IMR-90 (cell line): ENCODE results near the gene TMCC1. TPM values are rescaled to one million over a fixed set of nuclear protein-coding genes. Genes with fewer than 3 reads are reported as not detected.

Experiments
- ATAC-seq: fragments of 200-7000 bp; cut with Tn5 transposase; 2 replicates; pipeline ENCODE4 v1.9.1; 2020; ENCODE audit warnings: low read depth, mild to moderate bottlenecking, moderate library complexity
- BruUV-seq: library from RNA; stranded (reverse); fragments of 400-500 nt; replicated peaks from 2 replicates; lab custom pipeline; 2021; lab: Mats Ljungman, UMichigan
- CTCF ChIA-PET: fragments of 300-600 bp; formaldehyde crosslinking; extraction: SDS; loops from one replicate; lab custom pipeline; 2021; ENCODE audit warnings: antibody characterized with exemption; lab: Yijun Ruan, JAX
- POLR2A ChIA-PET: fragments of 300-600 bp; sonication (Branson Sonifier 250); formaldehyde crosslinking; loops from one replicate; lab custom pipeline; 2022; ENCODE audit warnings: antibody characterized with exemption; ENCODE audit not compliant: unreplicated experiment; lab: Charles Lee
- DNase-seq: peaks from one replicate; pipeline ENCODE4 v3.0.0; 2013
- H2AFZ ChIP-seq: replicated peaks from 2 replicates; pipeline ENCODE3; 2013; ENCODE audit warnings: low read length, mild to moderate bottlenecking; ENCODE audit not compliant: poor library complexity
- H2AK5ac ChIP-seq: 2 replicates; pipeline ENCODE4 v1.6.1; 2013; ENCODE audit warnings: low read depth, low read length, inconsistent platforms
- H2AK9ac ChIP-seq: replicated peaks from 2 replicates; pipeline ENCODE3; 2013; ENCODE audit warnings: mild to moderate bottlenecking, low read depth, low read length, moderate library complexity; ENCODE audit not compliant: poor library complexity
- H2BK120ac ChIP-seq: 2 replicates; pipeline ENCODE4 v1.6.1; 2013; ENCODE audit warnings: low read depth, low read length, inconsistent platforms
- H2BK15ac ChIP-seq: 3 replicates; pipeline ENCODE4 v1.6.1; 2013; ENCODE audit warnings: low read depth, low read length, inconsistent platforms
- H2BK20ac ChIP-seq: 2 replicates; pipeline ENCODE4 v1.6.1; 2013; ENCODE audit warnings: low read depth, mild to moderate bottlenecking, inconsistent platforms, low read length, moderate library complexity
- H2BK5ac ChIP-seq: 2 replicates; pipeline ENCODE4 v1.6.1; 2013; ENCODE audit warnings: mild to moderate bottlenecking, low read depth, low read length, inconsistent platforms; ENCODE audit not compliant: poor library complexity, severe bottlenecking
- H3K14ac ChIP-seq: replicated peaks from 2 replicates; pipeline ENCODE4 v1.6.1; 2013; ENCODE audit warnings: low read depth, low read length, inconsistent platforms
- H3K18ac ChIP-seq: 2 replicates; pipeline ENCODE4 v1.6.1; 2013; ENCODE audit warnings: low read depth, low read length, control low read depth
- H3K23ac ChIP-seq: 2 replicates; pipeline ENCODE4 v1.6.1; 2013; ENCODE audit warnings: low read depth, low read length, inconsistent platforms
- H3K27ac ChIP-seq: 2 replicates; pipeline ENCODE4 v1.5.1; 2013; ENCODE audit warnings: mild to moderate bottlenecking, control low read depth, low read length; ENCODE audit not compliant: insufficient read depth
- H3K27me3 ChIP-seq: 2 replicates; pipeline ENCODE4 v1.6.1; 2013; ENCODE audit warnings: low read length; ENCODE audit not compliant: control insufficient read depth, insufficient read depth
- H3K36me3 ChIP-seq: 2 replicates; pipeline ENCODE4 v1.6.1; 2013; ENCODE audit warnings: low read length, mixed read lengths; ENCODE audit not compliant: control insufficient read depth, insufficient read depth
- H3K4ac ChIP-seq: 2 replicates; pipeline ENCODE4 v1.6.1; 2013; ENCODE audit warnings: low read depth, low read length, inconsistent platforms
- H3K4me1 ChIP-seq: 2 replicates; pipeline ENCODE4 v1.6.1; 2013; ENCODE audit warnings: low read length, mixed read lengths; ENCODE audit not compliant: control insufficient read depth, insufficient read depth
- H3K4me2 ChIP-seq: 2 replicates; pipeline ENCODE4 v1.6.1; 2013; ENCODE audit warnings: low read depth, mild to moderate bottlenecking, control low read depth, low read length, moderate library complexity
- H3K4me3 ChIP-seq: 2 replicates; pipeline ENCODE4 v1.5.1; 2013; ENCODE audit warnings: low read depth, mild to moderate bottlenecking, control low read depth, low read length, moderate library complexity; ENCODE audit not compliant: insufficient read depth
- H3K56ac ChIP-seq: 2 replicates; pipeline ENCODE4 v1.6.1; 2013; ENCODE audit warnings: low read length, inconsistent platforms; ENCODE audit not compliant: insufficient read depth; ENCODE audit errors: extremely low read depth
- H3K79me1 ChIP-seq, 2 experiments: 2 replicates each; pipeline ENCODE4 v1.6.1; 2013; ENCODE audit warnings: low read length in 2 of 2, inconsistent platforms in 1 of 2, low read depth in 1 of 2
- H3K9ac ChIP-seq: 2 replicates; pipeline ENCODE4 v1.6.1; 2013; ENCODE audit warnings: low read depth, low read length, control low read depth
- H3K9me1 ChIP-seq: 2 replicates; pipeline ENCODE4 v1.6.1; 2013; ENCODE audit warnings: low read length, inconsistent platforms; ENCODE audit not compliant: insufficient read depth
- H3K9me3 ChIP-seq: 2 replicates; pipeline ENCODE4 v1.6.1; 2013; ENCODE audit warnings: low read length; ENCODE audit not compliant: control insufficient read depth, insufficient read depth
- H4K20me1 ChIP-seq: 2 replicates; pipeline ENCODE4 v1.6.1; 2013; ENCODE audit warnings: low read length, inconsistent platforms; ENCODE audit not compliant: insufficient read depth
- H4K5ac ChIP-seq: 2 replicates; pipeline ENCODE4 v1.6.1; 2013; ENCODE audit warnings: mild to moderate bottlenecking, low read depth, low read length, control low read depth
- H4K8ac ChIP-seq, 2 experiments: 2 replicates each; pipeline ENCODE4 v1.6.1; 2013; ENCODE audit warnings: low read depth in 2 of 2, low read length in 2 of 2, control low read depth in 1 of 2, inconsistent platforms in 1 of 2
- H4K91ac ChIP-seq: 2 replicates; pipeline ENCODE4 v1.6.1; 2013; ENCODE audit warnings: low read depth, low read length, inconsistent platforms; ENCODE audit not compliant: insufficient read depth
- BHLHE40 ChIP-seq: fragments of 150-350 bp; IDR thresholded peaks from 2 replicates; pipeline ENCODE4 v1.6.1; 2016; ENCODE audit warnings: mild to moderate bottlenecking, low read depth, low read length
- CEBPB ChIP-seq: IDR thresholded peaks from 2 replicates; pipeline ENCODE4 v1.6.1; 2012; ENCODE audit warnings: low read depth, low read length, improper control_type of control experiment
- CHD1 ChIP-seq: IDR thresholded peaks from 2 replicates; pipeline ENCODE4 v1.6.1; 2012; ENCODE audit warnings: low read depth, low read length, improper control_type of control experiment
- ELK1 ChIP-seq: fragments of 150-350 bp; IDR thresholded peaks from 2 replicates; pipeline ENCODE4 v1.6.1; 2016; ENCODE audit warnings: low read depth, mild to moderate bottlenecking, low read length, moderate library complexity, borderline replicate concordance
- FOS ChIP-seq: fragments of 150-350 bp; IDR thresholded peaks from 2 replicates; pipeline ENCODE4 v1.6.1; 2016; ENCODE audit warnings: low read depth, low read length
- MAFK ChIP-seq: IDR thresholded peaks from 2 replicates; pipeline ENCODE4 v1.6.1; 2012; ENCODE audit warnings: low read depth, low read length, improper control_type of control experiment
- MAZ ChIP-seq: IDR thresholded peaks from 2 replicates; pipeline ENCODE4 v1.6.1; 2012; ENCODE audit warnings: low read depth, mild to moderate bottlenecking, low read length, improper control_type of control experiment, moderate library complexity, borderline replicate concordance
- MXI1 ChIP-seq: IDR thresholded peaks from 2 replicates; pipeline ENCODE4 v1.6.1; 2012; ENCODE audit warnings: low read depth, mild to moderate bottlenecking, low read length, moderate library complexity, borderline replicate concordance
- NFE2L2 ChIP-seq: fragments of 150-350 bp; IDR thresholded peaks from 2 replicates; pipeline ENCODE4 v1.6.1; 2016; ENCODE audit warnings: low read depth, mild to moderate bottlenecking, low read length
- POLR2A ChIP-seq: IDR thresholded peaks from 2 replicates; pipeline ENCODE4 v1.6.1; 2012; ENCODE audit warnings: mild to moderate bottlenecking, low read depth, low read length
- RAD21 ChIP-seq: IDR thresholded peaks from 2 replicates; pipeline ENCODE4 v1.6.1; 2012; ENCODE audit warnings: low read length, improper control_type of control experiment
- RCOR1 ChIP-seq: IDR thresholded peaks from 2 replicates; pipeline ENCODE4 v1.6.1; 2012; ENCODE audit warnings: mild to moderate bottlenecking, low read length, improper control_type of control experiment; ENCODE audit not compliant: insufficient replicate concordance
- RFX5 ChIP-seq: IDR thresholded peaks from 2 replicates; pipeline ENCODE4 v1.8.0; 2012; ENCODE audit warnings: low read depth, mild to moderate bottlenecking, low read length, moderate library complexity
- SMC3 ChIP-seq: fragments of 150-350 bp; IDR thresholded peaks from 2 replicates; pipeline ENCODE4 v1.6.1; 2016; ENCODE audit warnings: low read depth, mild to moderate bottlenecking, antibody characterized with exemption, low read length, moderate library complexity
- USF2 ChIP-seq: fragments of 150-350 bp; IDR thresholded peaks from 2 replicates; pipeline ENCODE4 v1.6.1; 2017; ENCODE audit warnings: mild to moderate bottlenecking, antibody characterized with exemption, low read length, low read depth
- WGBS, 2 experiments: methylation state at CpG; one replicate each; pipeline versions ENCODE4 v1.1.5 to v1.1.7; 2013; ENCODE audit warnings: missing lambda C conversion rate in 2 of 2; ENCODE audit not compliant: insufficient read length in 1 of 2; ENCODE audit errors: extremely low coverage in 2 of 2; 5-methylcytosine and 5-hydroxymethylcytosine counted together
- dilution Hi-C: fragments of 300-500 bp; cut with HindIII; formaldehyde crosslinking; loops from one replicate; pipeline ENCODE4 v1.14.3; 2018; ENCODE audit warnings: low sequenced_read_pairs; ENCODE audit not compliant: unreplicated experiment
- in situ Hi-C: fragments of 300-500 bp; cut with MboI; formaldehyde crosslinking; loops from 3 replicates; pipeline ENCODE4 v1.14.3; 2019; ENCODE audit warnings: low sequenced_read_pairs, inconsistent platforms, mixed read lengths
- intact Hi-C: fragments of 100-400 bp; cut with micrococcal nuclease; formaldehyde crosslinking; loops from 2 replicates; pipeline ENCODE4 v1.10.0; 2022
- polyA plus RNA-seq, 3 experiments: library from polyadenylated mRNA; depleted of rRNA; stranded (reverse); fragments of >200 nt; gene quantifications; 2 replicates each; pipeline ENCODE4 v1.2.3, GENCODE V29; 2012; ENCODE audit warnings: low replicate concordance in 1 of 3
- total RNA-seq: library from RNA; depleted of rRNA; stranded (reverse); fragments of >200 nt; gene quantifications from 2 replicates; pipeline ENCODE4 v1.2.3, GENCODE V29; 2012
- TF ChIP-seq, protein P1 (sequence below): conservative IDR thresholded peaks from 2 replicates; pipeline ENCODE4 v1.5.1; 2012; ENCODE audit warnings: mild to moderate bottlenecking, low read depth, low read length, improper control_type of control experiment

TMCC1 gene
- total and polyA plus RNA-seq, 2 of the 4 experiments (the other 2 are of a cell fraction), result 5.0 to 7.3 TPM

- Histone ChIP-seq H3K23ac (no peak overlapping the region), H3K4me1 (peaks cover 2% of the 10 kb centered on the region; the same call in 1 of the 2 replicates), H2BK5ac (no peak overlapping the region), H3K18ac (no peak overlapping the region), H4K8ac (no peak overlapping the region), H4K20me1 (no peaks in the 10 kb centered on the region; the same call in 1 of the 2 replicates), H3K27ac (no peak overlapping the region), H3K4ac (no peak overlapping the region), H2BK120ac (no peak overlapping the region), H3K9ac (no peak overlapping the region), H3K9me3 (no peaks in the 10 kb centered on the region), H3K56ac (no peak overlapping the region), H3K14ac (no peak overlapping the region), H2BK20ac (no peak overlapping the region), H3K79me1 (0 out of 4 replicates have a peak, but pooled peaks cover 0 to 4% of the 10 kb centered on the region in 2 experiments), H3K4me2 (no peak overlapping the region), H4K91ac (no peak overlapping the region), H2AFZ (no peak overlapping the region), H2BK15ac (no peak overlapping the region), H3K36me3 (no peaks in the 10 kb centered on the region), H3K4me3 (no peak overlapping the region), H3K27me3 (no peaks in the 10 kb centered on the region), H4K5ac (no peak overlapping the region), H2AK9ac (no peak overlapping the region), H3K9me1 (peaks cover 3% of the 10 kb centered on the region; the same call in 1 of the 2 replicates), H2AK5ac (no peak overlapping the region)
- DNase-seq (no peak), ATAC-seq (no peak)
- WGBS, 2 experiments, result no CpG with 5 or more reads among the region's 1 CpG
- intact Hi-C loops, result loop anchor here (5.0 kb wide), 1 partner anchor 43 kb away; no protein-coding TSS in a partner anchor
- no TSS peak for BruUV-seq
- TF ChIP-seq MAZ, result no peak
- TF ChIP-seq RAD21, result no peak
- no peak for TF ChIP-seq FOS
- no peak for TF ChIP-seq NFE2L2
- no peak for TF ChIP-seq MXI1
- TF ChIP-seq CEBPB, result no peak
- TF ChIP-seq BHLHE40, result no peak
- no peak for TF ChIP-seq ELK1
- no peak for TF ChIP-seq SMC3
- TF ChIP-seq CHD1, result no peak
- no peak for TF ChIP-seq RFX5
- TF ChIP-seq, protein P1, sequence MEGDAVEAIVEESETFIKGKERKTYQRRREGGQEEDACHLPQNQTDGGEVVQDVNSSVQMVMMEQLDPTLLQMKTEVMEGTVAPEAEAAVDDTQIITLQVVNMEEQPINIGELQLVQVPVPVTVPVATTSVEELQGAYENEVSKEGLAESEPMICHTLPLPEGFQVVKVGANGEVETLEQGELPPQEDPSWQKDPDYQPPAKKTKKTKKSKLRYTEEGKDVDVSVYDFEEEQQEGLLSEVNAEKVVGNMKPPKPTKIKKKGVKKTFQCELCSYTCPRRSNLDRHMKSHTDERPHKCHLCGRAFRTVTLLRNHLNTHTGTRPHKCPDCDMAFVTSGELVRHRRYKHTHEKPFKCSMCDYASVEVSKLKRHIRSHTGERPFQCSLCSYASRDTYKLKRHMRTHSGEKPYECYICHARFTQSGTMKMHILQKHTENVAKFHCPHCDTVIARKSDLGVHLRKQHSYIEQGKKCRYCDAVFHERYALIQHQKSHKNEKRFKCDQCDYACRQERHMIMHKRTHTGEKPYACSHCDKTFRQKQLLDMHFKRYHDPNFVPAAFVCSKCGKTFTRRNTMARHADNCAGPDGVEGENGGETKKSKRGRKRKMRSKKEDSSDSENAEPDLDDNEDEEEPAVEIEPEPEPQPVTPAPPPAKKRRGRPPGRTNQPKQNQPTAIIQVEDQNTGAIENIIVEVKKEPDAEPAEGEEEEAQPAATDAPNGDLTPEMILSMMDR, result no peak
- no peak for TF ChIP-seq MAFK
- TF ChIP-seq POLR2A, result no peak
- TF ChIP-seq RCOR1, result no peak
- TF ChIP-seq USF2, result no peak
- dilution Hi-C loops, result no loop called here
- CTCF ChIA-PET, result no interaction called here
- in situ Hi-C loops, result no loop called here
- POLR2A ChIA-PET, result no interaction called here
These were observed 134.7 kb downstream of the TMCC1 start for GRCh38 chr3:129758785-129759320.
